H9 (cell line): ENCODE results near the gene CNTN2. TPM values are rescaled to one million over a fixed set of nuclear protein-coding genes. Genes with fewer than 3 reads are reported as not detected.
A peak's percentile ranks its signal among the peaks of the same experiment; 100 is the strongest.

Experiments
- DNase-seq: peaks from one replicate; pipeline ENCODE4 v3.0.0-alpha.2; 2017
- H2AFZ ChIP-seq: one replicate; pipeline ENCODE4 v1.6.1; 2013; ENCODE audit warnings: mild to moderate bottlenecking, low read length, control low read depth, moderate library complexity
- H2AK5ac ChIP-seq: 2 replicates; pipeline ENCODE4 v1.6.1; 2013; ENCODE audit warnings: low read length, control low read depth, mixed read lengths; ENCODE audit not compliant: insufficient read length
- H2BK120ac ChIP-seq: one replicate; pipeline ENCODE4 v1.6.1; 2013; ENCODE audit warnings: low read depth, mild to moderate bottlenecking, low read length, control low read depth, inconsistent platforms; ENCODE audit not compliant: poor library complexity, severe bottlenecking
- H2BK12ac ChIP-seq: 2 replicates; pipeline ENCODE4 v1.6.1; 2013; ENCODE audit warnings: low read length, control low read depth, mixed read lengths, low read depth; ENCODE audit not compliant: insufficient read length
- H2BK15ac ChIP-seq: 2 replicates; pipeline ENCODE4 v1.6.1; 2013; ENCODE audit warnings: low read depth, low read length, control low read depth
- H2BK20ac ChIP-seq: one replicate; pipeline ENCODE4 v1.6.1; 2013; ENCODE audit warnings: low read depth, mild to moderate bottlenecking, low read length, control low read depth, inconsistent platforms; ENCODE audit not compliant: poor library complexity, severe bottlenecking
- H2BK5ac ChIP-seq: 2 replicates; pipeline ENCODE4 v1.6.1; 2013; ENCODE audit warnings: low read length, control low read depth, mixed read lengths; ENCODE audit not compliant: insufficient read length
- H3K14ac ChIP-seq: 2 replicates; pipeline ENCODE4 v1.6.1; 2013; ENCODE audit warnings: low read length, control low read depth; ENCODE audit not compliant: insufficient read depth
- H3K18ac ChIP-seq: 2 replicates; pipeline ENCODE4 v1.6.1; 2013; ENCODE audit warnings: low read depth, mild to moderate bottlenecking, mixed read lengths, low read length, control low read depth; ENCODE audit not compliant: insufficient read length
- H3K23ac ChIP-seq: 2 replicates; pipeline ENCODE4 v1.6.1; 2013; ENCODE audit warnings: low read length, control low read depth, mixed read lengths, low read depth; ENCODE audit not compliant: insufficient read length
- H3K23me2 ChIP-seq: 2 replicates; pipeline ENCODE4 v1.6.1; 2013; ENCODE audit warnings: low read depth, mild to moderate bottlenecking, mixed read lengths, low read length, control low read depth; ENCODE audit not compliant: insufficient read length, poor library complexity, severe bottlenecking
- H3K27ac ChIP-seq: 2 replicates; pipeline ENCODE4 v1.5.1; 2013; ENCODE audit warnings: low read length, control low read depth, mixed read lengths, low read depth; ENCODE audit not compliant: insufficient read length
- H3K27me3 ChIP-seq: 2 replicates; pipeline ENCODE4 v1.6.1; 2013; ENCODE audit warnings: low read length, control low read depth, inconsistent platforms; ENCODE audit not compliant: insufficient read depth
- H3K4ac ChIP-seq: 2 replicates; pipeline ENCODE4 v1.6.1; 2013; ENCODE audit warnings: low read depth, mild to moderate bottlenecking, control low read depth, inconsistent platforms, low read length, moderate library complexity
- H3K4me1 ChIP-seq: 2 replicates; pipeline ENCODE4 v1.6.1; 2013; ENCODE audit warnings: low read length, control low read depth, inconsistent platforms; ENCODE audit not compliant: insufficient read depth
- H3K4me2 ChIP-seq: 2 replicates; pipeline ENCODE4 v1.6.1; 2013; ENCODE audit warnings: low read length, control low read depth, mixed read lengths; ENCODE audit not compliant: insufficient read length, insufficient read depth
- H3K56ac ChIP-seq: 2 replicates; pipeline ENCODE4 v1.6.1; 2013; ENCODE audit warnings: low read depth, mild to moderate bottlenecking, mixed read lengths, low read length, control low read depth; ENCODE audit not compliant: insufficient read length
- H3K79me1 ChIP-seq: 2 replicates; pipeline ENCODE4 v1.6.1; 2013; ENCODE audit warnings: low read depth, mild to moderate bottlenecking, moderate library complexity, low read length, control low read depth, inconsistent platforms; ENCODE audit not compliant: insufficient read depth, poor library complexity, severe bottlenecking
- H3K79me2 ChIP-seq: 2 replicates; pipeline ENCODE4 v1.6.1; 2013; ENCODE audit warnings: low read length, control low read depth, inconsistent platforms; ENCODE audit not compliant: insufficient read depth
- H3K9ac ChIP-seq: 2 replicates; pipeline ENCODE4 v1.6.1; 2013; ENCODE audit warnings: low read length, control low read depth, mixed read lengths; ENCODE audit not compliant: insufficient read length; ENCODE audit errors: extremely low read depth
- H3K9me3 ChIP-seq: one replicate; pipeline ENCODE4 v1.6.1; 2013; ENCODE audit warnings: low read depth, low read length, inconsistent platforms; ENCODE audit not compliant: control insufficient read depth
- H3T11ph ChIP-seq: one replicate; pipeline ENCODE4 v1.6.1; 2013; ENCODE audit warnings: mild to moderate bottlenecking, low read length, control low read depth, inconsistent platforms
- H4K20me1 ChIP-seq: one replicate; pipeline ENCODE4 v1.6.1; 2013; ENCODE audit not compliant: control insufficient read depth, insufficient read length, insufficient read depth
- H4K5ac ChIP-seq: 2 replicates; pipeline ENCODE4 v1.6.1; 2013; ENCODE audit warnings: low read depth, mild to moderate bottlenecking, mixed read lengths, low read length, control low read depth; ENCODE audit not compliant: insufficient read length
- H4K8ac ChIP-seq: replicated peaks from 2 replicates; pipeline ENCODE4 v1.6.1; 2013; ENCODE audit warnings: low read length, control low read depth, mixed read lengths, low read depth; ENCODE audit not compliant: insufficient read length
- H4K91ac ChIP-seq: 2 replicates; pipeline ENCODE4 v1.6.1; 2013; ENCODE audit warnings: low read depth, mild to moderate bottlenecking, moderate library complexity, mixed read lengths, low read length, control low read depth; ENCODE audit not compliant: insufficient read length
- H3K27ac Mint-ChIP-seq, 3 experiments: 2 replicates in 2 of 3; 3 replicates in 1 of 3; pipeline ENCODE4 v1.8.0; 2020 to 2021; ENCODE audit warnings: mixed read lengths in 3 of 3, mild to moderate bottlenecking in 1 of 3, moderate library complexity in 1 of 3
- H3K27me3 Mint-ChIP-seq: 2 replicates; pipeline ENCODE4 v1.8.0; 2021; ENCODE audit warnings: low read depth, mild to moderate bottlenecking, moderate library complexity, mixed read lengths
- H3K36me3 Mint-ChIP-seq, 3 experiments: 2 replicates in 2 of 3; 3 replicates in 1 of 3; pipeline ENCODE4 v1.8.0; 2020 to 2021; ENCODE audit warnings: low read depth in 3 of 3, mixed read lengths in 3 of 3; ENCODE audit not compliant: insufficient read depth in 1 of 3
- H3K4me1 Mint-ChIP-seq, 2 experiments: 2 replicates each; pipeline ENCODE4 v1.8.0; 2020; ENCODE audit warnings: mixed read lengths in 2 of 2
- H3K4me3 Mint-ChIP-seq, 2 experiments: 2 replicates in 1 of 2; 3 replicates in 1 of 2; pipeline ENCODE4 v1.8.0; 2020 to 2021; ENCODE audit warnings: mild to moderate bottlenecking in 2 of 2, mixed read lengths in 2 of 2, moderate library complexity in 1 of 2
- H3K9me3 Mint-ChIP-seq, 2 experiments: 2 replicates in 1 of 2; 3 replicates in 1 of 2; pipeline ENCODE4 v1.8.0; 2020; ENCODE audit warnings: mild to moderate bottlenecking in 2 of 2, mixed read lengths in 2 of 2, moderate library complexity in 1 of 2
- WGBS: extraction: QIAGEN DNeasy Blood & Tissue Kit; methylation state at CpG from one replicate; pipeline ENCODE4 v1.1.7; 2013; ENCODE audit warnings: missing lambda C conversion rate, low lambda C conversion rate, mixed read lengths; ENCODE audit not compliant: insufficient read length; ENCODE audit errors: extremely low coverage; 5-methylcytosine and 5-hydroxymethylcytosine counted together
- total RNA-seq: library from RNA; stranded (reverse); gene quantifications from 2 replicates; pipeline ENCODE4 v1.2.1, GENCODE V29; 2021
- TF ChIP-seq, protein P1 (sequence below): fragments of 200-600 bp; sonication (generic); conservative IDR thresholded peaks from 3 replicates; pipeline ENCODE4 v1.8.0; 2021; ENCODE audit warnings: antibody characterized with exemption, mild to moderate bottlenecking

The CNTN2 gene
- total RNA-seq, 1 experiment from 2014 or later, result 0.42 TPM

DNA sequence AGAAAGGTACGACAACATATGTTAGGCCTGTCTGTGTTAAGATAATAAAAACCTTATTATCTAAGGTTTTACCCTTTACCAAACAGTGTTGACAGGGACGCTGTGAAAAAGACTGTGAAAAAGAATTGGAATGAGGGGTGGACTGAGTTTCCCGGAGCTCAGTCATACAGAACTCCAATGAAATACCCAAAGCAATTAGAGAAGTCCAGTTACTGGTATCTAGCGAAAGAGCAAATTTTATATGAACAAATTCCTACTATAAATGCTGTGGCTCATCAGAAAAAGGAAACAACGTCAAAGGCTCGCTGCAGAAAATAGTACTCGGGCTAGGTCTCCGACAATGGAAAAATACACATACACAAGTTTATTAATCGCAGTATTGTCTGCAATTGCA is 79.5 kb downstream of the CNTN2 start:
- H3K23me2 ChIP-seq, result peaks cover 7% of the 10 kb centered on the region
- H3K27me3 ChIP-seq, result no peaks in the 10 kb centered on the region
- no peak overlapping the region for H2BK5ac ChIP-seq
- peak overlapping the region; percentile 100; a peak in 6 of 7 replicates for H3K27ac Mint-ChIP-seq
- no peak overlapping the region for H2AK5ac ChIP-seq
- no peak overlapping the region for H2BK12ac ChIP-seq
- no peaks in the 10 kb centered on the region for H3K4me1 ChIP-seq
- no peak overlapping the region for H3K56ac ChIP-seq
- no peak overlapping the region for H4K5ac ChIP-seq
- H3K9me3 ChIP-seq, result no peaks in the 10 kb centered on the region
- no peak overlapping the region for H3K14ac ChIP-seq
- peaks cover 18% of the 10 kb centered on the region in 2 experiments for H3K4me1 Mint-ChIP-seq
- no peak overlapping the region for H2BK120ac ChIP-seq
- H2BK15ac ChIP-seq, result no peak overlapping the region
- H2AFZ ChIP-seq, result peak overlapping the region; percentile 22
- no peak overlapping the region for H3T11ph ChIP-seq
- H3K79me2 ChIP-seq, result peaks cover 18% of the 10 kb centered on the region; the same call in 1 of the 2 replicates
- peaks cover 3 to 12% (median 9%) of the 10 kb centered on the region in 3 experiments; a peak in 6 of 7 replicates for H3K36me3 Mint-ChIP-seq
- H3K4me3 Mint-ChIP-seq, result peak overlapping the region; percentile 100
- H3K9ac ChIP-seq, result peak overlapping the region; percentile 63
- H3K4me2 ChIP-seq, result peak overlapping the region; percentile 98
- no peak overlapping the region for H4K91ac ChIP-seq
- WGBS, result no CpG with 5 or more reads among the region's 9 CpGs
- H3K4ac ChIP-seq, result no peak overlapping the region
- H3K23ac ChIP-seq, result no peak overlapping the region
- no peaks in the 10 kb centered on the region for H4K20me1 ChIP-seq
- H3K27me3 Mint-ChIP-seq, result no peaks in the 10 kb centered on the region
- no peak for DNase-seq
- H3K18ac ChIP-seq, result no peak overlapping the region
- H3K9me3 Mint-ChIP-seq, result no peaks in the 10 kb centered on the region
- TF ChIP-seq, protein P1, sequence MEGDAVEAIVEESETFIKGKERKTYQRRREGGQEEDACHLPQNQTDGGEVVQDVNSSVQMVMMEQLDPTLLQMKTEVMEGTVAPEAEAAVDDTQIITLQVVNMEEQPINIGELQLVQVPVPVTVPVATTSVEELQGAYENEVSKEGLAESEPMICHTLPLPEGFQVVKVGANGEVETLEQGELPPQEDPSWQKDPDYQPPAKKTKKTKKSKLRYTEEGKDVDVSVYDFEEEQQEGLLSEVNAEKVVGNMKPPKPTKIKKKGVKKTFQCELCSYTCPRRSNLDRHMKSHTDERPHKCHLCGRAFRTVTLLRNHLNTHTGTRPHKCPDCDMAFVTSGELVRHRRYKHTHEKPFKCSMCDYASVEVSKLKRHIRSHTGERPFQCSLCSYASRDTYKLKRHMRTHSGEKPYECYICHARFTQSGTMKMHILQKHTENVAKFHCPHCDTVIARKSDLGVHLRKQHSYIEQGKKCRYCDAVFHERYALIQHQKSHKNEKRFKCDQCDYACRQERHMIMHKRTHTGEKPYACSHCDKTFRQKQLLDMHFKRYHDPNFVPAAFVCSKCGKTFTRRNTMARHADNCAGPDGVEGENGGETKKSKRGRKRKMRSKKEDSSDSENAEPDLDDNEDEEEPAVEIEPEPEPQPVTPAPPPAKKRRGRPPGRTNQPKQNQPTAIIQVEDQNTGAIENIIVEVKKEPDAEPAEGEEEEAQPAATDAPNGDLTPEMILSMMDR, result peak; percentile 12; the same call in 1 of the 3 replicates
- H4K8ac ChIP-seq, result no peak overlapping the region
- H2BK20ac ChIP-seq, result no peak overlapping the region
- peaks cover 4% of the 10 kb centered on the region for H3K79me1 ChIP-seq
- H3K27ac ChIP-seq, result peak overlapping the region; percentile 79
